ENCODE measurements around the gene EXD2. TPM values are rescaled to one million over a fixed set of nuclear protein-coding genes. Genes with fewer than 3 reads are reported as not detected.
"Not testable (repeated sequence)": the region's sequence is repeated elsewhere in the genome, so short reads cannot be mapped to it uniquely, and the experiment has no call there.

The EXD2 gene
- total RNA-seq, 1 experiment from 2014 or later, result 9.5 TPM

- CTCF ChIA-PET, result no interaction called here
- no peaks in the 10 kb centered on the region for H3K27me3 ChIP-seq (ENCODE audit: control insufficient read depth, insufficient read depth, low read length)
- intact Hi-C loops (cut with micrococcal nuclease; ENCODE audit: unreplicated experiment) (no loop called here), in situ Hi-C loops (cut with HindIII; ENCODE audit: low pct_unique_long_range_greater_than_20kb, low sequenced_read_pairs) (no loop called here)
- no peak overlapping the region for H3K27ac ChIP-seq (ENCODE audit: low read length)
- no peak for ATAC-seq
- POLR2A ChIA-PET, result no interaction called here
- TF ChIP-seq REST (IDR thresholded peaks at IDR 0.05; ENCODE audit: insufficient read depth in 1 of 2, low read depth in 2 of 2, low read length in 1 of 2) (no peak), POLR2AphosphoS5 (IDR thresholded peaks at IDR 0.05; ENCODE audit: low read depth, low read length) (no peak), CTCF (IDR thresholded peaks at IDR 0.05) (no peak), SIN3A (IDR thresholded peaks at IDR 0.05; ENCODE audit: borderline replicate concordance, insufficient read depth, low read depth, low read length) (no peak), TCF7L2 (IDR thresholded peaks at IDR 0.05; ENCODE audit: low read depth, low read length) (no peak)
- no peak for DNase-seq (ENCODE audit: low read depth, low spot score)
- no TSS peak for BruUV-seq (replicated peaks)
- no peaks in the 10 kb centered on the region for H3K9me3 ChIP-seq (ENCODE audit: control insufficient read depth, insufficient read depth, low read depth, low read length)
- H3K36me3 ChIP-seq (ENCODE audit: control insufficient read depth, insufficient read depth, low read length), result no peaks in the 10 kb centered on the region
- no peaks in the 10 kb centered on the region for H3K4me1 ChIP-seq (ENCODE audit: control insufficient read depth, insufficient read depth, low read length)
- H3K4me3 ChIP-seq (ENCODE audit: low read depth in 2 of 2, low read length in 2 of 2), result no peak overlapping the region
These were observed 9.8 kb upstream of the EXD2 start for GRCh38 chr14:69181491-69181890.

GRCh38 chr14:69182580-69182979 lies 8.7 kb upstream of the EXD2 start:
- in situ Hi-C loops (cut with HindIII; ENCODE audit: low pct_unique_long_range_greater_than_20kb, low sequenced_read_pairs); CTCF ChIA-PET; H3K27me3 ChIP-seq (ENCODE audit: control insufficient read depth, insufficient read depth, low read length); H3K4me1 ChIP-seq (ENCODE audit: control insufficient read depth, insufficient read depth, low read length); ATAC-seq; H3K4me3 ChIP-seq (ENCODE audit: low read depth in 2 of 2, low read length in 2 of 2); POLR2A ChIA-PET; H3K9me3 ChIP-seq (ENCODE audit: control insufficient read depth, insufficient read depth, low read depth, low read length); DNase-seq (ENCODE audit: low read depth, low spot score); intact Hi-C loops (cut with micrococcal nuclease; ENCODE audit: unreplicated experiment); H3K36me3 ChIP-seq (ENCODE audit: control insufficient read depth, insufficient read depth, low read length); H3K27ac ChIP-seq (ENCODE audit: low read length); BruUV-seq (replicated peaks): not testable (repeated sequence)

GRCh38 chr14:69183735-69184134 lies 7.6 kb upstream of the EXD2 start:
- ChIA-PET POLR2A (no interaction called here), CTCF (no interaction called here)
- Histone ChIP-seq H3K4me3 (ENCODE audit: low read depth in 2 of 2, low read length in 2 of 2) (no peak overlapping the region), H3K36me3 (ENCODE audit: control insufficient read depth, insufficient read depth, low read length) (no peaks in the 10 kb centered on the region), H3K27me3 (ENCODE audit: control insufficient read depth, insufficient read depth, low read length) (no peaks in the 10 kb centered on the region), H3K27ac (ENCODE audit: low read length) (no peak overlapping the region), H3K4me1 (ENCODE audit: control insufficient read depth, insufficient read depth, low read length) (no peaks in the 10 kb centered on the region), H3K9me3 (ENCODE audit: control insufficient read depth, insufficient read depth, low read depth, low read length) (no peaks in the 10 kb centered on the region)
- DNase-seq (ENCODE audit: low read depth, low spot score), result no peak
- in situ Hi-C loops (cut with HindIII; ENCODE audit: low pct_unique_long_range_greater_than_20kb, low sequenced_read_pairs), result no loop called here
- intact Hi-C loops (cut with micrococcal nuclease; ENCODE audit: unreplicated experiment), result no loop called here
- no peak for TF ChIP-seq TCF7L2 (IDR thresholded peaks at IDR 0.05; ENCODE audit: low read depth, low read length)
- no peak for TF ChIP-seq REST (IDR thresholded peaks at IDR 0.05; ENCODE audit: insufficient read depth in 1 of 2, low read depth in 2 of 2, low read length in 1 of 2)
- no peak for TF ChIP-seq CTCF (IDR thresholded peaks at IDR 0.05)
- no peak for TF ChIP-seq SIN3A (IDR thresholded peaks at IDR 0.05; ENCODE audit: borderline replicate concordance, insufficient read depth, low read depth, low read length)
- no peak for TF ChIP-seq POLR2AphosphoS5 (IDR thresholded peaks at IDR 0.05; ENCODE audit: low read depth, low read length)
- ATAC-seq, result no peak
- BruUV-seq (replicated peaks), result no TSS peak

Measured in Panc1 (cell line).